ENCODE measurements around the gene TIGD6. TPM values are rescaled to one million over a fixed set of nuclear protein-coding genes. Genes with fewer than 3 reads are reported as not detected.

The TIGD6 gene
- total RNA-seq (1 to 10 TPM; 5.4 to 9.9 (median 7.9) TPM), polyA plus RNA-seq (10 to 100 TPM in 1 of 3 donors, 1 to 10 TPM in 2; 7.4 to 10.5 (median 8.5) TPM)
- long read RNA-seq, donor 1, full-length matches to known transcripts, result 5 of 5 reads
- long read RNA-seq, donor 1, partial matches to known transcripts, result 0 of 5 reads
- long read RNA-seq, donor 1, other reads (novel, unspliced or antisense), result 0 of 5 reads
- long read RNA-seq, donor 2, result 0 reads
- long read RNA-seq, donor 3, full-length matches to known transcripts, result 2 of 2 reads
- long read RNA-seq, donor 3, partial matches to known transcripts, result 0 of 2 reads
- long read RNA-seq, donor 3, other reads (novel, unspliced or antisense), result 0 of 2 reads
- long read RNA-seq, donor 4, full-length matches to known transcripts, result 3 of 6 reads
- long read RNA-seq, donor 4, partial matches to known transcripts, result 2 of 6 reads
- long read RNA-seq, donor 4, other reads (novel, unspliced or antisense), result 1 of 6 reads
- long read RNA-seq, donor 5, full-length matches to known transcripts, result 9 of 11 reads
- long read RNA-seq, donor 5, partial matches to known transcripts, result 0 of 11 reads
- long read RNA-seq, donor 5, other reads (novel, unspliced or antisense), result 2 of 11 reads
- long read RNA-seq, donor 6, full-length matches to known transcripts, result 6 of 8 reads
- long read RNA-seq, donor 6, partial matches to known transcripts, result 1 of 8 reads
- long read RNA-seq, donor 6, other reads (novel, unspliced or antisense), result 1 of 8 reads
- long read RNA-seq, donor 7, result 0 reads
- long read RNA-seq, donor 8, full-length matches to known transcripts, result 3 of 3 reads
- long read RNA-seq, donor 8, partial matches to known transcripts, result 0 of 3 reads
- long read RNA-seq, donor 8, other reads (novel, unspliced or antisense), result 0 of 3 reads
- long read RNA-seq, donor 9, full-length matches to known transcripts, result 1 of 1 reads
- long read RNA-seq, donor 9, partial matches to known transcripts, result 0 of 1 reads
- long read RNA-seq, donor 9, other reads (novel, unspliced or antisense), result 0 of 1 reads
- long read RNA-seq, donor 10, partial matches to known transcripts, result 0 of 1 reads
- long read RNA-seq, donor 10, other reads (novel, unspliced or antisense), result 0 of 1 reads

DNA sequence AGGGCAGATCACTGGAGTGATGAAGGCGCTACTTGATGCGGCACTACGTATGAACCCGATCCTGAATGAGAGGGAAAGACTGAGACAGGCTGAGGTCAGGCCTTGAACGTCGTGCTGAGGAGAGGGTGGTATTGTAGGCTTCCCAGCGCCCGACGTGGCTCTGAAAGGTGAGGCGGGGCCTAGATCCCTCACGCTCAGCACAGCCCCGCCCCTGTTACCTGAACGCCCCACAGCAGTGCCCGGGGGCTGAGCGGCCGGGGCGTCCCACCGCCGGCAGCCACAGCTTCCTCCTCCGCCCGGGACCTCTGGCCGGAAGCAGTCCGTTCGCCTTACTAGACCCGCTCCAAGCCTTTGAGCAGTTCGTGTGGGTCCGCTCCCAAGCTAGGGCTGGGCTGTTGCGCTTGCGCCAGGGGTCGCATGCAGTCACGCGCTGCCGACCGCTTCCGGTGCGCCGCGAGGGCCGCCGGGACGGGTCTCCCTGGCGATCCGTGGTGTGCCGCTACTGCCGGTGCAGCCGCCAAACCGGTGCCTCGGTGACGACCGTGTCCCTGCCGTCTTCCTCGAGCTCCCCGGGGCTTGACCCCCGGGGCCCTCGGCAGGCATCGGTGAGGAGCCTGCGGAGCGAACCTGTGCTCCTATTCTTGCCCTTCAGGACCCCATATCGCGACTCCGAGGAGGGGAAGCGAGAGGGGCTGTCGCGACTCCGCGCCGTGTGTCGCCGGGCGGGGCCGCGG is at the start of gene TIGD6, which contains the start of gene HMGXB3:
TSS of gene TIGD6 (minus strand) at position 399 of the 734 bp plus-strand sequence. CDS start 4,306 bp downstream, outside the sequence.
TSS of gene HMGXB3 (plus strand) at position 484 of the 734 bp plus-strand sequence. CDS start 4,114 bp downstream, outside the sequence.
- Histone ChIP-seq H3K27me3 (no peaks in the 10 kb centered on the region), H3K27ac (peak within 1 kb of the TSS; percentile 82 to 99 (median 91)), H3K36me3 (replicated peaks in 1 of 2) (peaks cover 0 to 16% of the 10 kb centered on the region in 2 donors), H3K9me3 (replicated peaks in 1 of 3) (no peaks in the 10 kb centered on the region), H3K4me3 (peak within 1 kb of the TSS; percentile 52 to 94 (median 72)), H3K4me1 (replicated peaks in 1 of 2) (peaks cover 20 to 36% of the 10 kb centered on the region in 2 donors)
- DNase-seq, result peak; percentile 92 to 97 (median 95)
- peak; percentile 87 to 95 for TF ChIP-seq POLR2A (IDR thresholded peaks at IDR 0.05)
- TF ChIP-seq, protein P1, sequence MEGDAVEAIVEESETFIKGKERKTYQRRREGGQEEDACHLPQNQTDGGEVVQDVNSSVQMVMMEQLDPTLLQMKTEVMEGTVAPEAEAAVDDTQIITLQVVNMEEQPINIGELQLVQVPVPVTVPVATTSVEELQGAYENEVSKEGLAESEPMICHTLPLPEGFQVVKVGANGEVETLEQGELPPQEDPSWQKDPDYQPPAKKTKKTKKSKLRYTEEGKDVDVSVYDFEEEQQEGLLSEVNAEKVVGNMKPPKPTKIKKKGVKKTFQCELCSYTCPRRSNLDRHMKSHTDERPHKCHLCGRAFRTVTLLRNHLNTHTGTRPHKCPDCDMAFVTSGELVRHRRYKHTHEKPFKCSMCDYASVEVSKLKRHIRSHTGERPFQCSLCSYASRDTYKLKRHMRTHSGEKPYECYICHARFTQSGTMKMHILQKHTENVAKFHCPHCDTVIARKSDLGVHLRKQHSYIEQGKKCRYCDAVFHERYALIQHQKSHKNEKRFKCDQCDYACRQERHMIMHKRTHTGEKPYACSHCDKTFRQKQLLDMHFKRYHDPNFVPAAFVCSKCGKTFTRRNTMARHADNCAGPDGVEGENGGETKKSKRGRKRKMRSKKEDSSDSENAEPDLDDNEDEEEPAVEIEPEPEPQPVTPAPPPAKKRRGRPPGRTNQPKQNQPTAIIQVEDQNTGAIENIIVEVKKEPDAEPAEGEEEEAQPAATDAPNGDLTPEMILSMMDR (IDR thresholded peaks at IDR 0.05), result peak in 1 of 6 experiments; percentile 13
- WGBS, 4 donors, result 0% methylated on average over 13 to 72 of the region's 72 CpGs
- intact Hi-C loops (cut with DNase I), result no loop called here

DNA sequence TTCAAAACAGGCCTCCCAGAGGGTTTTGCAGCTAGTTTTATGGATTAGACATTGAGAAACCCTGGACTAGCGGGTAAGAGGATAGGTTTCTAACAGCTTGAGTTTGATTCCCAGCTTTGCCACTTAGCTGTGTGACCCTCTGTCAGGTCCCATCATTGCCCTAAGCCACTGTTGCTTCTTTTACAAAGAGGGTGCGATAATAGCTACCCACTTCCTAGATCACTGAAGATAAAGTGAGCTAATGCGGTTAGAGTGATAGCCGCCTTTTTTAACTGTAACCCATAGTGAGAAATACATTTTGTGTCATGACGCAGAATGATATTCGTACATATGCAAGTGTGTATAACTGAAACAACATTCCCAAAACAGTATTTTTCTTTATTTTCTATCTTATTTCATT is 45.6 kb upstream of the TIGD6 start:
- WGBS, 4 donors, result 89 to 96% (median 95%) methylated on average over 6 of the region's 6 CpGs
- Histone ChIP-seq H3K4me3 (no peak overlapping the region), H3K9me3 (replicated peaks in 1 of 3) (no peaks in the 10 kb centered on the region), H3K4me1 (replicated peaks in 1 of 2) (peaks cover 13 to 44% of the 10 kb centered on the region in 2 donors), H3K36me3 (replicated peaks in 1 of 2) (peaks cover 0 to 96% of the 10 kb centered on the region in 2 donors), H3K27me3 (no peaks in the 10 kb centered on the region), H3K27ac (no peak overlapping the region)
- intact Hi-C loops (cut with DNase I), result no loop called here
- DNase-seq, result no peak
- TF ChIP-seq POLR2A (IDR thresholded peaks at IDR 0.05), result no peak
- TF ChIP-seq, protein P1 (IDR thresholded peaks at IDR 0.05), result no peak

DNA sequence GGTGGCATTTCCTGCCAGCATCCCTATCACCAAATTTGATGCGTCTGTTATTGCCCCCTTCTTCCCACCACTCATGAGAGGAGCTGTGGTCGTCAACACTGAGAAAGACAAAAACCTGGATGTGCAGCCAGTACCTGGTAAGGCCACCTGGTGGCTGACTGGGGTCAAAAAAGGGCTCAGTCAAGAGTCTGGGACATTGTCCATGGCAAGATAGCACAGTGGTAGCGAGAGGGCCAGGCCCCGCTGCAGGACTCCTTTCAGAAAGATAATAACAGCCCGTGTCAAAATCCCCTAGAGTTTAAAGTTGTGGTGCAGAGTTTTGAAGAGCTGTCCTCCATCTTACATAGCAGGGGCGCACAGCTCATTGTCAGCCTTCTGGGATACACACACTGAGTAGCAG is 45.1 kb upstream of the TIGD6 start:
- peaks cover 0 to 96% of the 10 kb centered on the region in 2 donors for H3K36me3 ChIP-seq (replicated peaks in 1 of 2)
- 92 to 94% (median 93%) methylated on average over 6 of the region's 6 CpGs for WGBS, 4 donors

More for the DNA sequence above, 45.1 kb upstream of the TIGD6 start:
- Histone ChIP-seq H3K4me1 (replicated peaks in 1 of 2) (peaks cover 13 to 41% of the 10 kb centered on the region in 2 donors), H3K4me3 (no peak overlapping the region), H3K27me3 (no peaks in the 10 kb centered on the region), H3K27ac (no peak overlapping the region), H3K9me3 (replicated peaks in 1 of 3) (no peaks in the 10 kb centered on the region)
- no peak for TF ChIP-seq POLR2A (IDR thresholded peaks at IDR 0.05)
- TF ChIP-seq, protein P1 (IDR thresholded peaks at IDR 0.05), result no peak
- no peak for DNase-seq
- intact Hi-C loops (cut with DNase I), result no loop called here
